Left ventricle myocardium inferior (tissue), 1 donor: Measurements from ENCODE around the gene USHBP1. TPM values are rescaled to one million over a fixed set of nuclear protein-coding genes. Genes with fewer than 3 reads are reported as not detected.
"Not testable (repeated sequence)": the region's sequence is repeated elsewhere in the genome, so short reads cannot be mapped to it uniquely, and the experiment has no call there.

Experiments
- DNase-seq: peaks from one replicate; pipeline ENCODE4 v3.0.0-alpha.2; 2020
- H3K27ac ChIP-seq: fragments of 200-600 bp; replicated peaks from 2 replicates; pipeline ENCODE4 v1.8.0; 2021
- H3K27me3 ChIP-seq: fragments of 200-600 bp; 2 replicates; pipeline ENCODE4 v1.8.0; 2021; ENCODE audit warnings: low read depth
- H3K36me3 ChIP-seq: fragments of 200-600 bp; 2 replicates; pipeline ENCODE4 v1.8.0; 2021
- H3K4me1 ChIP-seq: fragments of 200-600 bp; 2 replicates; pipeline ENCODE4 v1.8.0; 2021
- H3K4me3 ChIP-seq: fragments of 200-600 bp; 2 replicates; pipeline ENCODE4 v1.8.0; 2021; ENCODE audit warnings: mild to moderate bottlenecking, moderate library complexity
- H3K9me3 ChIP-seq: fragments of 200-600 bp; replicated peaks from 2 replicates; pipeline ENCODE4 v1.8.0; 2021
- CTCF ChIP-seq: fragments of 200-600 bp; IDR thresholded peaks from 2 replicates; pipeline ENCODE4 v1.8.0; 2021; ENCODE audit warnings: antibody characterized with exemption, mild to moderate bottlenecking, borderline replicate concordance
- intact Hi-C: fragments of 100-400 bp; cut with micrococcal nuclease; formaldehyde crosslinking; loops from one replicate; pipeline ENCODE4 v1.11.0; 2022
- total RNA-seq: library from RNA; stranded (reverse); fragmentation: NEBNext Ultra II Directional; extraction: Animal tissue kit (Norgen Biotek cat#: 25700); gene quantifications from one replicate; pipeline ENCODE4 v1.2.1, GENCODE V29; 2021
- donor health status: DM: no; HTN: yes; CAD: no; lungs with severe emphysema.

The USHBP1 gene
- total RNA-seq, 1 donor from 2014 or later = 7.0 TPM

GRCh38 chr19:17281391-17282304, 17.1 kb upstream of the USHBP1 start, which contains the start of gene ANKLE1:
TSS of gene ANKLE1 (plus strand) at chr19:17281901. CDS start at chr19:17281921, 20 bp downstream.
- H3K27ac ChIP-seq = no peak within 1 kb of the TSS
- H3K36me3 ChIP-seq = peaks cover 23% of the 10 kb centered on the region
- peak within 1 kb of the TSS; percentile 61 for H3K4me3 ChIP-seq
- intact Hi-C loops = loop anchor here (5.0 kb wide), 1 partner anchor 214 kb away; no protein-coding TSS in a partner anchor
- peaks cover 31% of the 10 kb centered on the region for H3K27me3 ChIP-seq
- peak; percentile 27 for DNase-seq
- peaks cover 18% of the 10 kb centered on the region for H3K4me1 ChIP-seq
- no peaks in the 10 kb centered on the region for H3K9me3 ChIP-seq
- TF ChIP-seq CTCF = no peak

- TF ChIP-seq CTCF = no peak
- H3K36me3 ChIP-seq = peaks cover 45% of the 10 kb centered on the region
- no peak overlapping the region for H3K27ac ChIP-seq
- H3K4me3 ChIP-seq = no peak overlapping the region
- intact Hi-C loops = no loop called here
- H3K27me3 ChIP-seq = peaks cover 31% of the 10 kb centered on the region
- peaks cover 18% of the 10 kb centered on the region for H3K4me1 ChIP-seq
- H3K9me3 ChIP-seq = no peaks in the 10 kb centered on the region
- no peak for DNase-seq
These were observed 14.9 kb upstream of the USHBP1 start for GRCh38 chr19:17279436-17279835.

- TF ChIP-seq CTCF = no peak
- H3K4me3 ChIP-seq = no peak overlapping the region
- H3K4me1 ChIP-seq = no peaks in the 10 kb centered on the region
- no peaks in the 10 kb centered on the region for H3K27me3 ChIP-seq
- intact Hi-C loops = no loop called here
- DNase-seq = no peak
- no peak overlapping the region for H3K27ac ChIP-seq
- no peaks in the 10 kb centered on the region for H3K9me3 ChIP-seq
- peaks cover 82% of the 10 kb centered on the region for H3K36me3 ChIP-seq
These were observed 11.1 kb upstream of the USHBP1 start for GRCh38 chr19:17275441-17276175.

GRCh38 chr19:17274892-17275291, 10.3 kb upstream of the USHBP1 start:
- H3K4me1 ChIP-seq, H3K27me3 ChIP-seq, intact Hi-C loops, H3K27ac ChIP-seq, H3K4me3 ChIP-seq, DNase-seq, H3K9me3 ChIP-seq: not testable (repeated sequence)
- peaks cover 89% of the 10 kb centered on the region for H3K36me3 ChIP-seq

GRCh38 chr19:17268754-17269153, 4.2 kb upstream of the USHBP1 start:
- intact Hi-C loops = no loop called here

More at GRCh38 chr19:17268754-17269153, 4.2 kb upstream of the USHBP1 start:
- Histone ChIP-seq H3K36me3 (peaks cover 51% of the 10 kb centered on the region), H3K27ac (no peak overlapping the region), H3K4me1 (peaks cover 28% of the 10 kb centered on the region), H3K27me3 (no peaks in the 10 kb centered on the region), H3K9me3 (no peaks in the 10 kb centered on the region), H3K4me3 (no peak overlapping the region)
- TF ChIP-seq CTCF = no peak
- DNase-seq = no peak
